HK-2 (cell line): Measurements from ENCODE around the gene TRIM47.
"Not testable (repeated sequence)": the region's sequence is repeated elsewhere in the genome, so short reads cannot be mapped to it uniquely, and the experiment has no call there.

Experiments used
- DNase-seq: peaks from one replicate; pipeline ENCODE4 v3.0.0-alpha.2; 2018; ENCODE audit not compliant: unreplicated experiment

TRIM47 gene

GRCh38 chr17:75869282-75870141 lies 8.9 kb downstream of the TRIM47 start:
- no peak for DNase-seq

GRCh38 chr17:75868730-75869281 lies 9.6 kb downstream of the TRIM47 start:
- not testable (repeated sequence) for DNase-seq

GRCh38 chr17:75865404-75866188 lies 12.8 kb downstream of the TRIM47 start:
- DNase-seq = not testable (repeated sequence)

GRCh38 chr17:75864887-75865286 lies 13.5 kb downstream of the TRIM47 start:
- DNase-seq = not testable (repeated sequence)

GRCh38 chr17:75864448-75864871 lies 13.9 kb downstream of the TRIM47 start:
- no peak for DNase-seq

GRCh38 chr17:75861927-75862317 lies 16.5 kb downstream of the TRIM47 start:
- DNase-seq = no peak

GRCh38 chr17:75859358-75859757 lies 19.0 kb downstream of the TRIM47 start:
- DNase-seq = not testable (repeated sequence)

- no peak for DNase-seq
Measured at GRCh38 chr17:75856062-75856756, 22.2 kb downstream of the TRIM47 start.

GRCh38 chr17:75855310-75856061 lies 22.9 kb downstream of the TRIM47 start, which contains the start of gene WBP2:
TSS of gene WBP2 (minus strand) at chr17:75855335. CDS start at chr17:75855297, 38 bp downstream.
- peak; percentile 97 for DNase-seq

- DNase-seq = no peak
Measured at GRCh38 chr17:75854881-75855309, 23.5 kb downstream of the TRIM47 start.

GRCh38 chr17:75854101-75854748 lies 24.2 kb downstream of the TRIM47 start:
- peak; percentile 56 for DNase-seq

GRCh38 chr17:75853433-75853832 lies 24.9 kb downstream of the TRIM47 start:
- DNase-seq = no peak

GRCh38 chr17:75851693-75851991 lies 26.7 kb downstream of the TRIM47 start:
- not testable (repeated sequence) for DNase-seq

GRCh38 chr17:75850928-75851692 lies 27.3 kb downstream of the TRIM47 start:
- no peak for DNase-seq

GRCh38 chr17:75849724-75850123 lies 28.7 kb downstream of the TRIM47 start:
- no peak for DNase-seq

- no peak for DNase-seq
Measured at GRCh38 chr17:75849279-75849646, 29.1 kb downstream of the TRIM47 start.

- peak; percentile 54 for DNase-seq
Measured at GRCh38 chr17:75848523-75849278, 29.7 kb downstream of the TRIM47 start.

- no peak for DNase-seq
Measured at GRCh38 chr17:75847614-75848522, 30.5 kb downstream of the TRIM47 start.
